Mammary epithelial cell (primary cell): ENCODE data around the gene LAMP2.

Experiments used
- EZH2 ChIP-seq: IDR thresholded peaks from 2 replicates; pipeline ENCODE4 v1.6.1; 2012; ENCODE audit warnings: low read length, inconsistent platforms, borderline replicate concordance
- TF ChIP-seq, protein P1 (sequence below), 2 donors: IDR thresholded peaks in 1 of 2; conservative IDR thresholded peaks in 1 of 2; 2 replicates each; pipeline ENCODE4 v1.5.1; 2011 to 2012; ENCODE audit warnings: inconsistent platforms in 2 of 2, low read length in 2 of 2, mild to moderate bottlenecking in 2 of 2, control low read depth in 1 of 2, low read depth in 1 of 2; ENCODE audit not compliant: insufficient read depth in 1 of 2; ENCODE audit errors: extremely low read depth in 1 of 2

- TF ChIP-seq, protein P1, sequence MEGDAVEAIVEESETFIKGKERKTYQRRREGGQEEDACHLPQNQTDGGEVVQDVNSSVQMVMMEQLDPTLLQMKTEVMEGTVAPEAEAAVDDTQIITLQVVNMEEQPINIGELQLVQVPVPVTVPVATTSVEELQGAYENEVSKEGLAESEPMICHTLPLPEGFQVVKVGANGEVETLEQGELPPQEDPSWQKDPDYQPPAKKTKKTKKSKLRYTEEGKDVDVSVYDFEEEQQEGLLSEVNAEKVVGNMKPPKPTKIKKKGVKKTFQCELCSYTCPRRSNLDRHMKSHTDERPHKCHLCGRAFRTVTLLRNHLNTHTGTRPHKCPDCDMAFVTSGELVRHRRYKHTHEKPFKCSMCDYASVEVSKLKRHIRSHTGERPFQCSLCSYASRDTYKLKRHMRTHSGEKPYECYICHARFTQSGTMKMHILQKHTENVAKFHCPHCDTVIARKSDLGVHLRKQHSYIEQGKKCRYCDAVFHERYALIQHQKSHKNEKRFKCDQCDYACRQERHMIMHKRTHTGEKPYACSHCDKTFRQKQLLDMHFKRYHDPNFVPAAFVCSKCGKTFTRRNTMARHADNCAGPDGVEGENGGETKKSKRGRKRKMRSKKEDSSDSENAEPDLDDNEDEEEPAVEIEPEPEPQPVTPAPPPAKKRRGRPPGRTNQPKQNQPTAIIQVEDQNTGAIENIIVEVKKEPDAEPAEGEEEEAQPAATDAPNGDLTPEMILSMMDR (conservative IDR thresholded peaks at IDR 0.05 in 1 of 2, IDR thresholded peaks at IDR 0.05 in 1 of 2; ENCODE audit: extremely low read depth in 1 of 2, insufficient read depth in 1 of 2, low read depth in 1 of 2, low read length in 2 of 2), result no peak
- no peak for TF ChIP-seq EZH2
These were observed 8.4 kb upstream of the LAMP2 start for GRCh38 chrX:120477453-120477852.
